Myocyte (in vitro differentiated cells): ENCODE measurements around the gene C1orf21. TPM values are rescaled to one million over a fixed set of nuclear protein-coding genes. Genes with fewer than 3 reads are reported as not detected.
A peak's percentile ranks its signal among the peaks of the same experiment; 100 is the strongest.

ENCODE experiments used
- DNase-seq: peaks from one replicate; pipeline ENCODE4 v3.0.0-alpha.2; 2012; ENCODE audit warnings: low read depth
- total RNA-seq: library from RNA; depleted of rRNA; stranded (reverse); fragments of >200 nt; gene quantifications from 2 replicates; pipeline ENCODE4 v1.2.3, GENCODE V29; 2014

C1orf21 gene
- total RNA-seq, 1 donor from 2014 or later = 42.7 TPM

DNA sequence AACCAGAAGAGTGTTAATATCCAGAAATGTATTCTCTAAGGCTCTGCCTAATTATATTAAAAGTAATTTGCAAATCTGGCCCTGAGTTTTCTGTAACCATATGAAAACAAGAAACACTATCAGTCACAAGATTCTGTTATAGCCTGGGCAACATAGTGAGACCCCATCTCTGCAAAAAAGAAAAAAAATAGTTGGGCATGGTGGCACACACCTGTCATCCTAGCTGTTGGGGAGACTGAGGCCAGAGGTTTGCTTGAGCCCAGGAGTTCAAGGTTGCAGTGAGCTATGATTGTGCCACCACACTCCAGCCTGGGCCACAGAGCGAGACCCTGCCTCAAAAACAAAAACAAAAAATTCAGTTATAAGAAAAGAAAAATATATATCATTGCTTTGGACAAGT lies 25.6 kb downstream of the C1orf21 start:
- DNase-seq = no peak

DNA sequence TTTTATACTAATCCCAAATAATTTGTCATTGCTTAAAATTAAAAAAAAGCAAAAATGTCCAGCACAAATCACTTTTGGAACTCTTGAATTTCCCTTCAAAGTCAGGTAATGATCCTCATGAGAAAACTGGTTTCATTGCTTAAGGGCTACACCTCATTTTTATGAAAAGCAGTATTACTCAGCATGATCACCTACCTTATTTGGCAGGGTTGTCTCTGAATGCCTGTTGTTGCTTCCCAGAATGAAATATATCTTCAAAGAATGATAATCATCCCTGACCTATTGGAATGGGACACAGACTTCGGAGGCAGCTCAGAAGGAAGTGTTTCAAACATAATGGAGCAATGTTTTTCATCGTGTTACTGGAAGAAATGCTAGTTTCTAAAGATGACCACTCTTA lies 29.7 kb downstream of the C1orf21 start:
- no peak for DNase-seq

DNA sequence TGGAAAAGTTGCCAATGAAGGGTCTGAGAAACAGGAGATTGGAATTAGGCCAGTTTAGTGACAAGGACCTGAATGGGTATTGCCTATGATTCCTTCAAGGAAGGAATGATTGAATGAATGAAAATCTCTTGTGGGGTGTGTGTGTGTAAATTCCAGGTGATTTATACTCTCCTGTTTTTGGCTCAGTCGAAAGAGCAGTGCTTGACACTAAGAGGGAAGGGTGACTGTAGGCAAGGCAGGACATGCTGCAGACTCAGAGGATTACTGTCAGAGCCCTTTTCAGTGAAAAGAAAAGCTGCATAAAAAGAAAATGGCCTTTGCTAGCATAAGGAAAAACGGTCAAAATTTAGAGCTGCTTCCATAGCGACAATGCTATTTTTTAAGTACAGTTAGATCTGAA lies 30.1 kb downstream of the C1orf21 start:
- DNase-seq = no peak

DNA sequence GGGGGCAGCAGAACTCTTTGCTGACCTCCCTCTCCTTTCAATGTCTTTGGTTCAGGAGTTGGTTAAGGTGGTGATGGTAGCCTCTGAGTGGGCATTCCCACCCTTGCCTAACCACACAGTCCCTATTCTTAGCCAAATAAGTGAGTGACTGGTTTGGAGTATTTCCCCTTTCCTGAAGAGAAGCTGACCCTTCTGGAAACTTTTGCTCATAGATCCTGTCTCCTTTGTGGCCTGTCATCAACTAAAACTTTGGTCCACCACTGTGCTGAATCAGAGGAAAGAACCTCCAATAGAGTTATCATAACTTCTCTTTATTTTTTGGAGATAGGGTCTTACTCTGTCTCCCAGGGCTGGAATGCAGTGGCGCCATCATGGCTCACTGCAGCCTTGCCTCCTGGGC lies 31.1 kb downstream of the C1orf21 start:
- DNase-seq = no peak

DNA sequence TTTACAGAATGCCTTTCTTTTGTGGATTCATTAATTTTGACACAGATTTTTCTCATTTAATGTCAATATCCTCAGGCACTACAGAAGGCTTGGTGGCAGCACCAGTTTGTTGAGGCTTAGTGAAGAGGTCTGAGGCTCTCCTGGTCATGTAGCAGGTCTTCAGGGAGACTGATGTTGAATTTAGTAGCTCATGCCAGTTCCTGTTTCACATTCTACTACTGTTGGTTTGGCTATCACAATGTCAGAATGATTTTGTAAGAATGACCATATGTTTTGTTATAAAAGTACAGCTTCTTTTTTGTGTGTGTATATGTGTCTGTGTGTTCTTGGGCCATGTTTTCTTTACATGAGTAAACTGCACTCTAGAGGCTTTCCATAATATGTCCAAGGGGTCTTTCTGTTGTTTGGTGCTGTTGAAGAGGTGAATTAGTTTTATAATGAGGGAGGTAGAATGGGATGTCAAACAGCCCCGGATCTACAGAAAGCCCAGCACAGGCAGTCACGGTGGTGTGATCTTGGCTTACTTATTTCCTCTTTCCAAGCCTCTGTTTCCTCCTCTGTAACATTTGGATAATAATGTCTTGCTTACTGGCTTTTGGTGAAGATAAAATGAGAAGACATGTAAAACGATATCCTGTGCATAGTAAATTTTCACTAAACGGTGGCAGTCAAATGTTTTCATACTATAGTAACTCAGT lies 32.0 kb downstream of the C1orf21 start:
- DNase-seq = no peak

DNA sequence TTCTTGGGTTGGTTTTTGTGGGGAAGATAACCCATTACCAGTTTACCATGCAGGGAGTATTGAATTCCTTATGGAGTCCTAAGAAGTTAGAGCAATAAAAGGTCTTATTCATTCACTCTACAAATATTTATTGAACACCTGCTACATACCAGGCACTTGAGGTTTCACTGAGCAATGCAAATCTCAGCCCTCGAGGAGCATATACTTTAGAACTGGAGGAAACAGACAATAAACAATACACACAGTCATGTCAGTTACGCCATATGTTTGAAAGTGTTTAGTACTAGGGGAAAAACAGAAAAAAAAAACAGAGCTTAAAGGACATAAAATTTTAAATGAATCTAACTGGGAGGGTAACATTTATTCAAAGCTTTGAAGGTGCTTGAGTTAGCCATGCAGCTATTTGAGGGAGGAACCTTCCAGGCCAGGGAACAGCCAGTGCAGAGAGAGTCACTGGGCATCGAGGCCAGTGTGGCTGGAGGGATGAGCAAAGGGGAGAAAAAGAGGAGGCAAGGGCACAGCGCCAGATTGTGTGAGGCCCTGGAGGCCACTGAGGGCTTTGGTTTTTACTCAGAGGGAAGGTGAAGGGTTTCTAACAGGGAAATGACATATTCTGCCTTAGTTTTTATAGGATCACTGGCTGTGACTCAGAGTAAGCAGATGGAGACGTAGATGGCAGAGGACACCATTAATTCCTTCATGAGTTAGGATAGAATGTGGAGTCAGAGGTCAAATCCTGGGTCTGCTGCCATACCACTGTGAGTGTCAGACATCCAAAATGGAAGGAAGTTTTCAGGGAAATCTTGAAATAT lies 32.7 kb downstream of the C1orf21 start:
- peak; percentile 32 for DNase-seq

DNA sequence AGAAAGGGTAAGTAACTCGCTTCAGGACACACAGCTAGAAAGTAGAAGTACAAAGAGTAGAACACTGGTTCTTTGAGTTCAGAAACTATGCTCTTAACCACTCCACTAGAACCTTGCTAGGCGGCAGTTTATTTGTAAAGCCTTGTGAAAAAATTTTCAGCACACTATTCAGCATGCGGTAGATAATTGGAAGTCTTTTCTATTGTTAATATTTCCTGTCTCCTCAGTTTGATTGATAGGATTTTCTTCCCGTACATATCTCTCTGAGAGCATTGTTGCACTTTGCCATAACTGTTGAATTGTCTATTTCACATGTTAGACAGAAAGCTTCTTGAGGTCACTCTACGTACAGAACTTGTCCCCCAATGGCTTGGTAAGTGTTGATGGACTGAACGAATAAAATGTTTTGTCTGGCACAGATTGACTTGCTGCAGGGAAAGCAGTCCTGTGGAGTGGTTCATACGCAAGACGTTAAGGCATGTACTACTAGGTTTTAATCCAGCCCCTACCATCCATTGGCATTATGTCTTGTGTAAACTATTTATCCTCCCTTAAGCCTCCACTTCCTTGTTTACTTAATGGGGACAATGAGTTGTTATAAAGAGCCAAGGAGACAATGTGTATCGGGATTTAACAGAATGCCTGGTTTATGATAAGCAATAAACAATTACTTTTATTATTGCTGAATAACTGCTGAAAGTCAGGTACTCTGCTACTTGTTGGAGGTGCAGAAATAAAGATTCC lies 35.8 kb downstream of the C1orf21 start:
- DNase-seq = no peak

DNA sequence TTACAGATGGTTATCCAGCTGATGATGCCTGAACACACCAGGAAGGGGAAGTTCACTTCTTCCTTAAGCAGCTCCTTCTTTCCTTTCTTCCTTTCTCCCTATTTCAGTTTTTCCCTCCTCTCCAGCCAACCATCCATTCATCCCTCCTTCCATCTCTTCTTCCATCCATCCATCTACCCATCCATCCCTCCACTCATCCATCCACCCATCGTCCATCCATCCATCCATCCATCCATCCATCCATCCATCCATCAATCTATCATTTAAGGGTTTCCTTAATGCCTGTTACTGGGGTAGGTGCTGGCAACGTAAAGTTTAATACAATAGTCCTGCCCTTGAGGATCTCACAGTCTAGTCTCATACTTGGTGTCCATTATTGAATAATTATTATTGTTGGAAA lies 36.8 kb downstream of the C1orf21 start:
- DNase-seq = no peak

DNA sequence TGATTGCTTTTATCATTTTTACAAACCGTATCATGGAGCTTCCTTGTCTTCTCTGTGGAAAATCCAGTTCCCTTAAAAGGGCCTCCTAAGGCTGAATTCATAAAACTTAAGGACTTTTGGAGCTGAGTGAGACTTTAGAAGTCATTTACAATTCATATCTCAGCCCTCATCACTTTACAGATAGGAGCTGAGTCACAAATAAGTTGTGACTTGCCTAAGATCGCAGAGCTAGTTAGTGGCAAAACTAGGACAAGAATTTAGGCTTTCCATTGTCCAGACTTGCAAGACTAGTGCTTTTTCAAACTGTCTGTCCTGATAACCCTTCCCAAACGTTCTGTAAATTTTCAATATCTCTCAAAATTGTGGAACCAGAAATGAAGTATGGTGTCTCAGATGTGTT lies 37.3 kb downstream of the C1orf21 start:
- no peak for DNase-seq

DNA sequence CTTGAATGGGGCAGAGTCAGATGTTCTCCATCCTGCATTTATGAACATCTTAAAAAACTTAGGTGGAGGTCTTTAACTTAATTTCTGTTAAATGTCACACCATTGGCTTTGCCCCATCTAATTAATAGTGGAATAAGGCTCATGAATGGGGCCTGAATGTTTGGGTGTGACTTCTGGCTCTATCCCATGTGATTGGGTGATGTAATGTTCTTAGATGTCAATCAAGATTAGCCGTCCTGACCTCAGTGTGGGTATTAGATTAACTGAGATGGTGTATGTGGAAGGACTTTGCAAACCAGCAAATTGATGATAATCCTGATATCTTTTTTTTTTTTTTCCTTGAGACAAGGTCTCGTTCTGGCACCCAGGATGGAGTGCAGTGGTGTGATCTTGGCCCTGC lies 38.1 kb downstream of the C1orf21 start:
- no peak for DNase-seq

DNA sequence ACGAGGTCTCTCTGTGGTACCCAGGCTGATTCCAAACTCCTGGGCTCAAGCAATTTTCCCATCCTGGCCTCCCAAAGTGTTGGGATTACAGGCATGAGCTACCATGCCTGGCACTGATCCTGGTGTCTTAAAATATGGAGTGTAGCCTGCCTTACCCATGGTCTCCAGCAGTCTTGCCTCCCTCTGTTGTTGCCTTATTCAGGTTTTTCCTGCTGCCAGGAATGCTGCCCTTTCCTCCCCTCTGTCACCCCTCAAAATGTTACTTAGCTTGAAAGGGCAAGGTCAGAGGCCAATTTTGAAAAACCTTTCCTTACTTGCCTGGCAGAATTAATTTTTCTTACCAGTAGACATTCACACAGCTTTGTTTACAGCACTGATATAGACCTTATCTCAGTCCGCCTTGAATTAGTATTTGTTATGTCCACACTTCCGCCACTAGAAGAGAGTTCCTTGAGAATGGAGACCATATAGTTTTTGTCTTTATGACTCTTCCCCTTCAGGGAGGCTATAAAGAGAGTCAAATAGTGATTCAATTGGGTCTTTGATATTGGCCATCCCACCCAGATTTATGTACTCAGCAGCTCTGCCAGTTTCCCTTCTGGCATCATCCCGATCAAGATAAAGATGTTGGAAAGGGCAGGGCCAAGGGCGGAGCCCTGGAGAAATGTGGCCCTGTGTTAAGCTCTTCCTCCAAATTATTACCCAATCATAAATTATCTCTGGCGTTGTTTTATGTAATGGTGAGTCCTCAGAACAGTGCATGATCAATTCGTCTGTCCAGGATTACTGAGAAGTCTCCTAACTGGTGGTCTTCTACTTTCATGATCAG lies 38.8 kb downstream of the C1orf21 start:
- no peak for DNase-seq

DNA sequence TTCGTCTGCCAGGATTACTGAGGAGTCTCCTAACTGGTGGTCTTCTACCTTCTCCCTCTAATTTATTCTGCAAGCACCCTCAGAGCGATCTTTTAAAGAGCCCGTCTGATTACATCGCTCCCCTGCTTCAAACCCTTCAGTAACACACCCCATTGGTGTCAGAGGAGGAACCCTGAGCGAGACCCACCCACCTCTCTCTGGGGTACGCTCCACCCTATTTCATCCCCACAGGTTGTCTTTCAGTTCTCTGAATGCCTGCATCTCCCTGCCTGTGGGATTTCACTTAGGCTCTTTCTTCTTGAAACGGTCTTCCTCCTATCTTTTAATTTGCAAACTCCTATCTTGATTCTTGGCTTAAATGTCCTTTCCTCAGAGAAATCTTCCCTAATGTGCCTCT lies 39.4 kb downstream of the C1orf21 start:
- no peak for DNase-seq

DNA sequence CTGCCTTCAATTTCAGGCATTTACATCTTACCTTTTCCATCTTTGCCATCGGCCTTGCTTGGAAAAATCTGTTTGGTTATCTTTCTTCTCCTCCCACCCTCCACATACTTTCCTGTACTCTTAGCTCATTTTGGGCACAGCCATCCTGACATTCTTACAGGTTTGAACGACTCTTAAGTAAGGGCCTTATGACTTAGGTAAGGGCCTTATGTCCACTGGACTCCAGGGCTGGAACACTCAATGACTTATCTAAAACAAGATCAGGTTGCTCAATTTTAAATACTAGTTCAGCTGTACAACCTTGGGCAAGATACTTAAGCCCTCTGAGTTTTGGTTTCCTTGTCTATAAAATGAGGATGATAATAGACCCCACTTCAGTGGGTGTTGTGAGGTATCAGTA lies 40.9 kb downstream of the C1orf21 start:
- no peak for DNase-seq

DNA sequence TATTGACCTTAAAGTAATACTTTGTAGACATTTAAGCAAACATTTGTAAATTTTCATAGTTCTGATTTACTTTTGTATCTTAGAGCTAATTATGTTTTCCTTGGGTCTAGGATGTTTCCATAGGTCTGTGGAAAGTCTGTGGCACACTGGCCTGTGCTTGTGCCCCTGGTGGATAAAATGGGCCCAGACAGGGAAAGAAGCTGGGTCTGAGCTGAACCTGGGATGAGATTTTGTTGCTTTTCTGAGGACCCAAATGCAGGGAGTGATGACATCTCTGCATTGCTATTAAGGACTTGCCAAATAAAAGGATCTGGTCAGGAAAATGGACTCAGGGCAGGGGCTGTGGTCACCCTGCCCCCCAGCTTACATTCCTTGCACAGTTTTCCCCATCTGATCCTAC lies 41.8 kb downstream of the C1orf21 start:
- DNase-seq = no peak

DNA sequence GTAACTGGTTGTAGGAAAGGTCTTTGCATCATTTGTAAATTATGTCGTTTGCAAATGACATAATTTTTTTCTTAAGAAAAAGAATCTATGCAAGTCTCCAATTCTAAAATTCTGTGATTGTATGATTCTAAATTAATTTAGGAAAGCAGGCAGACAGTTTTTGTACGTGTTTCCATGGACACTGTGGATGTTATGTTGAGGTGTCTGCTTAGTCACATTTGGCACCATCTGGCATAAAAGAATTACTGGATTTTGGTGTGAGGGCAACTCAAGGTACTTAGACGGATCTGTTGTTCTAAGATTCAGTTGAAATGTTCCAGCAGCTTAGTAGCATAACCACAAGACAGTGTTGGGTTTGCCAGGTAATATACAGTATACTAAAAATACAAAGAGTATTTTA lies 42.5 kb downstream of the C1orf21 start:
- no peak for DNase-seq

DNA sequence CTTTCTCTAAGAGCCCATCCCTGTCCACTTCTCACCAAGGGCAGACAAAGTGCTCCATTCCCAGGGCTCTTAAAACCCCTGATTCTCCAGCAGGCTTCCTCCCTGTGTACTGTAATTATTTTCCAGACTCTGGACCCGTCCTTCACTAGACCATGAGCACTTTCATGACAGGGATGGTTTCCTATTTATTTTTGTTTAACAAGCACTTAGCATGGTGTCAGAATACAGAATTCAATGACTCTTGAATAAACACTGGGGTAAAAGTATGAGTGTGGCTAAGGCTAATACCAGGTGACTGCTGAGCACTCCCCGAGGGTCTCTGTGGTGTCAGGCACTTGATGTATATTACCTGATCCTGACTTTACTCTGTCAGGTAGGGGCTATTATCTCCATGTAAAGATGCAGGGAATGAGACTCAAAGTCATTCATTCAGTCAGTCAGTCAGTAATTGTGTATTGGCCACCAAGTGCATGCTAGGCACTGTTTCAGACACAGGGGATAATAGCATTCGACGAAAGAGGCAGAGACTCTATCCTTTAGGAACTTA lies 47.2 kb downstream of the C1orf21 start:
- no peak for DNase-seq

DNA sequence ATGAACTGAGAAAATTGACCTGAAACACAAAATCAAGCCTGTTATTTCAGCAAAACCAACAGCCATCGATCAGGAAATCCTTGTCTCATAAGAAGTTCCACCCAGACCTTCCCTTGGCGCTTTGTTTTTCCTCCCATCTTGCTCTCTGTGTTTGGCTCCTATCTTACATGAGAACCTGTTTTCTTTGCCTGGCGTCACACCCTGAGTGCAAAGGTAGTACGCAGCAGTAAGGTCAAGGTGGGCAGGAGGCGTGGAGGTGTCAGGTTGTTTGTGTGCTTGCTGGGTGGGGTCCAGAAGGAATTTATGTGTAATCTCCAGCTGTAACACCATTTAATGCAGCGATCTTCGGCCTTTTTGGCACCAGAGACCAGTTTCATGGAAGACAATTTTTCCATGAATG lies 50.5 kb downstream of the C1orf21 start:
- no peak for DNase-seq

DNA sequence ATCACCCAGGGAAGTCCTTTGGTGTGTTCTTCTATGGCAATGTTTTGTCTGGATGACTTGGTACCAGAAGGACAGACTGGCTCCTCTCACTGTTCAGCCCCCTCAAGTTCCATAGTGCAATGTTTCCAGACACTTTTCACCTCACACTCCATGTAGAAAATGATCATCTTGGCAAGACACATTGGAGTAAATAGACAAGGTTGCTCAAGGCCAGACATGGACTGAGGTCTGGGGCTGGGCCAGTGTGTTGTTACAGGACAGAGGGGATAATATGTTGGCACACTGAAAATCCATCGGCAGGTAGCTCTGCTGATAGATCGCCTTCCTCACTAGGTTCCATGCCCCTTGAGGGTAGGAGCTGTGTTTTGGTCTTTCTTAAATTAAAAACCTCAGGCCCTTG lies 51.5 kb downstream of the C1orf21 start:
- no peak for DNase-seq

DNA sequence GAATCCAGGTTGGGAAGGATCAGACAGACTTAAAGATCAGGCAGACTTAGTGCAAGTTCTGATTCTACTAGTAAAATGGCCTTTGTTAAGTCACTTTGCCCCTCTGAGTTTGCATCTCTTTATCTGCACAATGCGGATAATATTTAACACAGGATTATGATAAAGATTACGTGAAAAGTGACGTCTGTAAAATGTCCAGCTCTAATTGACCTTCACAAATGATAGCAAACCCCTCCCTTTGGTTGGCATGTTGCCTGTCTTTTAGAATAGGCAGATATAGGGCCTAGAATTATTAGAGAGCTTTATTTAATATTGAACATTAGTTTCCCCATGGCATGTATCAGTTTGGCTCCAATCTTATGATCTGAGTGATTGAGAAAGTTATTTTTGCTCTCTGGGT lies 55.4 kb downstream of the C1orf21 start:
- DNase-seq = no peak

DNA sequence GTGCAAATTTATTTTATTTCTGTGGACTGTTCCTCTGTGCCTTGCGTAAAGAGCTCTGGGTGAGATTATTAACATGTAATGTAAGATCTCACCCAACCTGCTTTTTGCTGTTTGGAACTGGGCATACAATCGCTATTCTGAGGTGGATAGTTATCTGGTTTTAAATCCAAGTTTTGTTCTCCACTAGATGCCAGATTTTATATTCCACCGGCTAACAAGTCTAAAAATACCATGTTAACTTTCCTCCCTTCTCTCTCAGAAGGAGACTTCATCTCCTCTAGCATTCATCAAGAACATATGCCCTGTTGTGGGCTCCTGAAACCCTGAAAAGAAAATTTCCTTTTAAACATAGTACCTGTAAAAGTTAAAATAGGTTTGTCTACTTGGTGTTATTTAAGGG lies 56.4 kb downstream of the C1orf21 start:
- DNase-seq = no peak

DNA sequence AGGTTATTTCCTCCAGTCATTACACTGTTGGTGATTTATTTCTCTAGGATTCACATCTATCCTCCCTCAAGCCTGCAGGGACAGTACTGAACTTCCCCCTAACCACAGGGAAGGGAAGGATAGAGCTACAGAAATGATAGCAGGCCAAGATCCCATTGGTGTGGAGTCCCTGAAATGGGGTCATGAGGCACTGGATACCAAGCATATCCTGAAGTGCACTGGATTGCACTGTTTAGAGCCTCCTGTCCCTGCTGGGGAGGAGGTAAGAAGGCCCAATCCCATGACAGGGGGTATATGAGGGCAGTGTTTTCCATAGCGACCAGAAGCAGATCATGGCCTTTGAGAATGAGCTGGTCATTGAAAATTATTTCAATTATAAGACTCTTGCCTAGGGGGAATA lies 56.8 kb downstream of the C1orf21 start:
- no peak for DNase-seq
